ENCODE measurements around the gene DALRD3. TPM values are rescaled to one million over a fixed set of nuclear protein-coding genes. Genes with fewer than 3 reads are reported as not detected.

The DALRD3 gene
- total RNA-seq, result 16.3 TPM

GRCh38 chr3:49017971-49018706 lies at the start of gene DALRD3:
DALRD3 (minus strand) TSS chr3:49018580; CDS start chr3:49018564, 16 bp downstream.
- Histone ChIP-seq H3K4me3 (ENCODE audit: low read length) (peak within 1 kb of the TSS; percentile 90), H3K27me3 (ENCODE audit: insufficient read depth, low read length) (no peaks in the 10 kb centered on the region), H3K9me3 (ENCODE audit: low read depth, low read length) (no peaks in the 10 kb centered on the region), H3K4me1 (ENCODE audit: insufficient read depth, low read length) (peaks cover 50% of the 10 kb centered on the region)

- Histone ChIP-seq H3K4me3 (ENCODE audit: low read length) (no peak overlapping the region), H3K9me3 (ENCODE audit: low read depth, low read length) (no peaks in the 10 kb centered on the region), H3K27me3 (ENCODE audit: insufficient read depth, low read length) (no peaks in the 10 kb centered on the region), H3K4me1 (ENCODE audit: insufficient read depth, low read length) (no peaks in the 10 kb centered on the region)
These were observed 39.6 kb upstream of the DALRD3 start for GRCh38 chr3:49058011-49058410.

- H3K27me3 ChIP-seq (ENCODE audit: insufficient read depth, low read length), result no peaks in the 10 kb centered on the region
These were observed 38.9 kb upstream of the DALRD3 start for GRCh38 chr3:49057268-49057667.

GRCh38 chr3:49054344-49054862 lies 36.0 kb upstream of the DALRD3 start:
- Histone ChIP-seq H3K4me1 (ENCODE audit: insufficient read depth, low read length) (no peaks in the 10 kb centered on the region), H3K9me3 (ENCODE audit: low read depth, low read length) (no peaks in the 10 kb centered on the region)

More at GRCh38 chr3:49057268-49057667, 38.9 kb upstream of the DALRD3 start:
- no peaks in the 10 kb centered on the region for H3K9me3 ChIP-seq (ENCODE audit: low read depth, low read length)
- no peaks in the 10 kb centered on the region for H3K4me1 ChIP-seq (ENCODE audit: insufficient read depth, low read length)
- no peak overlapping the region for H3K4me3 ChIP-seq (ENCODE audit: low read length)

GRCh38 chr3:49053543-49053942 lies 35.2 kb upstream of the DALRD3 start:
- Histone ChIP-seq H3K9me3 (ENCODE audit: low read depth, low read length) (no peaks in the 10 kb centered on the region), H3K4me3 (ENCODE audit: low read length) (no peak overlapping the region), H3K4me1 (ENCODE audit: insufficient read depth, low read length) (no peaks in the 10 kb centered on the region), H3K27me3 (ENCODE audit: insufficient read depth, low read length) (no peaks in the 10 kb centered on the region)

More at GRCh38 chr3:49054344-49054862, 36.0 kb upstream of the DALRD3 start:
- H3K27me3 ChIP-seq (ENCODE audit: insufficient read depth, low read length), result no peaks in the 10 kb centered on the region
- no peak overlapping the region for H3K4me3 ChIP-seq (ENCODE audit: low read length)

- Histone ChIP-seq H3K4me1 (ENCODE audit: insufficient read depth, low read length) (peaks cover 10% of the 10 kb centered on the region), H3K27me3 (ENCODE audit: insufficient read depth, low read length) (no peaks in the 10 kb centered on the region), H3K4me3 (ENCODE audit: low read length) (no peak overlapping the region), H3K9me3 (ENCODE audit: low read depth, low read length) (no peaks in the 10 kb centered on the region)
These were observed 16.9 kb upstream of the DALRD3 start for GRCh38 chr3:49035281-49035680.

- no peaks in the 10 kb centered on the region for H3K27me3 ChIP-seq (ENCODE audit: insufficient read depth, low read length)
- H3K9me3 ChIP-seq (ENCODE audit: low read depth, low read length), result no peaks in the 10 kb centered on the region
- H3K4me1 ChIP-seq (ENCODE audit: insufficient read depth, low read length), result peaks cover 10% of the 10 kb centered on the region
- H3K4me3 ChIP-seq (ENCODE audit: low read length), result no peak overlapping the region
These were observed 16.3 kb upstream of the DALRD3 start for GRCh38 chr3:49034650-49035049.

GRCh38 chr3:49032646-49033304 lies 14.4 kb upstream of the DALRD3 start:
- no peaks in the 10 kb centered on the region for H3K27me3 ChIP-seq (ENCODE audit: insufficient read depth, low read length)
- peaks cover 28% of the 10 kb centered on the region for H3K4me1 ChIP-seq (ENCODE audit: insufficient read depth, low read length)
- no peaks in the 10 kb centered on the region for H3K9me3 ChIP-seq (ENCODE audit: low read depth, low read length)
- no peak overlapping the region for H3K4me3 ChIP-seq (ENCODE audit: low read length)

GRCh38 chr3:49030321-49030720 lies 11.9 kb upstream of the DALRD3 start:
- Histone ChIP-seq H3K9me3 (ENCODE audit: low read depth, low read length) (no peaks in the 10 kb centered on the region), H3K4me1 (ENCODE audit: insufficient read depth, low read length) (peaks cover 21% of the 10 kb centered on the region), H3K27me3 (ENCODE audit: insufficient read depth, low read length) (no peaks in the 10 kb centered on the region), H3K4me3 (ENCODE audit: low read length) (no peak overlapping the region)

GRCh38 chr3:49029563-49029884 lies 11.1 kb upstream of the DALRD3 start:
- H3K9me3 ChIP-seq (ENCODE audit: low read depth, low read length), result no peaks in the 10 kb centered on the region
- H3K27me3 ChIP-seq (ENCODE audit: insufficient read depth, low read length), result no peaks in the 10 kb centered on the region
- peaks cover 17% of the 10 kb centered on the region for H3K4me1 ChIP-seq (ENCODE audit: insufficient read depth, low read length)
- H3K4me3 ChIP-seq (ENCODE audit: low read length), result peak overlapping the region; percentile 57

- H3K9me3 ChIP-seq (ENCODE audit: low read depth, low read length), result no peaks in the 10 kb centered on the region
- H3K4me3 ChIP-seq (ENCODE audit: low read length), result peak within 1 kb of the TSS; percentile 57
- no peaks in the 10 kb centered on the region for H3K27me3 ChIP-seq (ENCODE audit: insufficient read depth, low read length)
- peaks cover 17% of the 10 kb centered on the region for H3K4me1 ChIP-seq (ENCODE audit: insufficient read depth, low read length)
These were observed 10.5 kb upstream of the DALRD3 start, which contains the start of gene IMPDH2 for GRCh38 chr3:49028673-49029562. IMPDH2 (minus strand) TSS chr3:49029398; CDS start chr3:49029350, 48 bp downstream.

GRCh38 chr3:49028298-49028672 lies 9.9 kb upstream of the DALRD3 start:
- Histone ChIP-seq H3K27me3 (ENCODE audit: insufficient read depth, low read length) (no peaks in the 10 kb centered on the region), H3K4me3 (ENCODE audit: low read length) (no peak overlapping the region), H3K9me3 (ENCODE audit: low read depth, low read length) (no peaks in the 10 kb centered on the region), H3K4me1 (ENCODE audit: insufficient read depth, low read length) (peaks cover 21% of the 10 kb centered on the region)

GRCh38 chr3:49027634-49028033 lies 9.3 kb upstream of the DALRD3 start:
- H3K4me1 ChIP-seq (ENCODE audit: insufficient read depth, low read length), result peaks cover 28% of the 10 kb centered on the region
- H3K4me3 ChIP-seq (ENCODE audit: low read length), result no peak overlapping the region
- no peaks in the 10 kb centered on the region for H3K9me3 ChIP-seq (ENCODE audit: low read depth, low read length)
- no peaks in the 10 kb centered on the region for H3K27me3 ChIP-seq (ENCODE audit: insufficient read depth, low read length)

GRCh38 chr3:49026536-49026935 lies 8.2 kb upstream of the DALRD3 start:
- peaks cover 31% of the 10 kb centered on the region for H3K4me1 ChIP-seq (ENCODE audit: insufficient read depth, low read length)
- H3K4me3 ChIP-seq (ENCODE audit: low read length), result no peak overlapping the region
- no peaks in the 10 kb centered on the region for H3K27me3 ChIP-seq (ENCODE audit: insufficient read depth, low read length)
- no peaks in the 10 kb centered on the region for H3K9me3 ChIP-seq (ENCODE audit: low read depth, low read length)
